ENCODE data around the gene NR1I3.

Gene NR1I3

GRCh38 chr1:161218301-161219077 lies 19.5 kb downstream of the NR1I3 start:
- no peak for DNase-seq (ENCODE audit: low spot score)

- DNase-seq (ENCODE audit: low spot score) = no peak
These were observed 20.2 kb downstream of the NR1I3 start for GRCh38 chr1:161217831-161218230.

GRCh38 chr1:161216945-161217712 lies 20.9 kb downstream of the NR1I3 start:
- peak; percentile 70 for DNase-seq (ENCODE audit: low spot score)

- DNase-seq (ENCODE audit: low spot score) = no peak
These were observed 22.9 kb downstream of the NR1I3 start, which contains the start of gene FCER1G for GRCh38 chr1:161215076-161215475. TSS of gene FCER1G (plus strand) at chr1:161215295. CDS start at chr1:161215322, 27 bp downstream.

- DNase-seq (ENCODE audit: low spot score) = no peak
These were observed 23.6 kb downstream of the NR1I3 start for GRCh38 chr1:161214369-161214768.

GRCh38 chr1:161209790-161210409 lies 28.1 kb downstream of the NR1I3 start:
- peak; percentile 66 for DNase-seq (ENCODE audit: low spot score)

- DNase-seq (ENCODE audit: low spot score) = no peak
These were observed 30.8 kb downstream of the NR1I3 start for GRCh38 chr1:161207173-161207572.

GRCh38 chr1:161206411-161207140 lies 31.4 kb downstream of the NR1I3 start:
- no peak for DNase-seq (ENCODE audit: low spot score)

- DNase-seq (ENCODE audit: low spot score) = peak; percentile 97
These were observed 35.9 kb downstream of the NR1I3 start, which contains the start of gene NDUFS2 for GRCh38 chr1:161201836-161202712. TSS of gene NDUFS2 (plus strand) at chr1:161202367. CDS start at chr1:161202386, 19 bp downstream.

- DNase-seq (ENCODE audit: low spot score) = peak; percentile 90
These were observed 36.8 kb downstream of the NR1I3 start for GRCh38 chr1:161200992-161201835.

GRCh38 chr1:161200421-161200991 lies 37.5 kb downstream of the NR1I3 start:
- peak; percentile 80 for DNase-seq (ENCODE audit: low spot score)

GRCh38 chr1:161199506-161200139 lies 38.4 kb downstream of the NR1I3 start:
- DNase-seq (ENCODE audit: low spot score) = peak; percentile 55

GRCh38 chr1:161198897-161199431 lies 39.0 kb downstream of the NR1I3 start, which contains the start of gene ADAMTS4:
TSS of gene ADAMTS4 (minus strand) at chr1:161199054. CDS start at chr1:161198627, 427 bp downstream.
- DNase-seq (ENCODE audit: low spot score) = peak; percentile 83

- DNase-seq (ENCODE audit: low spot score) = no peak
These were observed 39.7 kb downstream of the NR1I3 start for GRCh38 chr1:161198194-161198896.

- no peak for DNase-seq (ENCODE audit: low spot score)
These were observed 40.3 kb downstream of the NR1I3 start for GRCh38 chr1:161197560-161198193.

- DNase-seq (ENCODE audit: low spot score) = no peak
These were observed 41.2 kb downstream of the NR1I3 start for GRCh38 chr1:161196521-161197451.

All from kidney capillary endothelial cell (primary cell).